ENCODE data around the gene ATXN7L1.

DNA sequence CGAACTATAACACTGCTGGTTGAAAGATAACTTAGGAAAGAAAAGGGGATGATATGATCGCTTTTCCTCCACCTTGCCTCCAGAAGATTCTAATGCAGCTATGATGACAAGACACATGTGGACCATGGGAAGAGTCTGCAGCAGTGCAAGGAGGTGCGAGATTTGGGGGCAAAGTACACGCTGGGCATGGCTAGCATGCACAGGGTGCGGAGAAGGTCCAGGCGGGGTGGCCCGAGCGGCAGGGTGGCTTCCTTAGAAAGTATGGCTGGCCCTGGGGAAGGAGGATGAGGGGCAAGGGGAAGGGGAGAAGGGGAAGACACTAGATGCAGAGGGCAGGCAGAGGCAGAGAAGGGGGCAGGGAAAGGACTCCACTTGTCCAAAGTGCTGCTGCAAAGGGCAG is 15.6 kb downstream of the ATXN7L1 start:
- TF ChIP-seq, protein P1, sequence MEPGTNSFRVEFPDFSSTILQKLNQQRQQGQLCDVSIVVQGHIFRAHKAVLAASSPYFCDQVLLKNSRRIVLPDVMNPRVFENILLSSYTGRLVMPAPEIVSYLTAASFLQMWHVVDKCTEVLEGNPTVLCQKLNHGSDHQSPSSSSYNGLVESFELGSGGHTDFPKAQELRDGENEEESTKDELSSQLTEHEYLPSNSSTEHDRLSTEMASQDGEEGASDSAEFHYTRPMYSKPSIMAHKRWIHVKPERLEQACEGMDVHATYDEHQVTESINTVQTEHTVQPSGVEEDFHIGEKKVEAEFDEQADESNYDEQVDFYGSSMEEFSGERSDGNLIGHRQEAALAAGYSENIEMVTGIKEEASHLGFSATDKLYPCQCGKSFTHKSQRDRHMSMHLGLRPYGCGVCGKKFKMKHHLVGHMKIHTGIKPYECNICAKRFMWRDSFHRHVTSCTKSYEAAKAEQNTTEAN (CRISPR knock-in tag; IDR thresholded peaks at IDR 0.05), result no peak
- no peak for TF ChIP-seq MYBL2 (CRISPR knock-in tag; IDR thresholded peaks at IDR 0.05)
- TF ChIP-seq, protein P2, sequence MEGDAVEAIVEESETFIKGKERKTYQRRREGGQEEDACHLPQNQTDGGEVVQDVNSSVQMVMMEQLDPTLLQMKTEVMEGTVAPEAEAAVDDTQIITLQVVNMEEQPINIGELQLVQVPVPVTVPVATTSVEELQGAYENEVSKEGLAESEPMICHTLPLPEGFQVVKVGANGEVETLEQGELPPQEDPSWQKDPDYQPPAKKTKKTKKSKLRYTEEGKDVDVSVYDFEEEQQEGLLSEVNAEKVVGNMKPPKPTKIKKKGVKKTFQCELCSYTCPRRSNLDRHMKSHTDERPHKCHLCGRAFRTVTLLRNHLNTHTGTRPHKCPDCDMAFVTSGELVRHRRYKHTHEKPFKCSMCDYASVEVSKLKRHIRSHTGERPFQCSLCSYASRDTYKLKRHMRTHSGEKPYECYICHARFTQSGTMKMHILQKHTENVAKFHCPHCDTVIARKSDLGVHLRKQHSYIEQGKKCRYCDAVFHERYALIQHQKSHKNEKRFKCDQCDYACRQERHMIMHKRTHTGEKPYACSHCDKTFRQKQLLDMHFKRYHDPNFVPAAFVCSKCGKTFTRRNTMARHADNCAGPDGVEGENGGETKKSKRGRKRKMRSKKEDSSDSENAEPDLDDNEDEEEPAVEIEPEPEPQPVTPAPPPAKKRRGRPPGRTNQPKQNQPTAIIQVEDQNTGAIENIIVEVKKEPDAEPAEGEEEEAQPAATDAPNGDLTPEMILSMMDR (IDR thresholded peaks at IDR 0.05), result no peak
- TF ChIP-seq, protein P3, sequence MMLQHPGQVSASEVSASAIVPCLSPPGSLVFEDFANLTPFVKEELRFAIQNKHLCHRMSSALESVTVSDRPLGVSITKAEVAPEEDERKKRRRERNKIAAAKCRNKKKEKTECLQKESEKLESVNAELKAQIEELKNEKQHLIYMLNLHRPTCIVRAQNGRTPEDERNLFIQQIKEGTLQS (CRISPR knock-in tag; conservative IDR thresholded peaks at IDR 0.05), result no peak
- TF ChIP-seq SMAD4 (CRISPR knock-in tag; IDR thresholded peaks at IDR 0.05), result no peak
- TF ChIP-seq NR3C1 (CRISPR knock-in tag; conservative IDR thresholded peaks at IDR 0.05; ENCODE audit: low read depth), result no peak
- TF ChIP-seq, protein P4, sequence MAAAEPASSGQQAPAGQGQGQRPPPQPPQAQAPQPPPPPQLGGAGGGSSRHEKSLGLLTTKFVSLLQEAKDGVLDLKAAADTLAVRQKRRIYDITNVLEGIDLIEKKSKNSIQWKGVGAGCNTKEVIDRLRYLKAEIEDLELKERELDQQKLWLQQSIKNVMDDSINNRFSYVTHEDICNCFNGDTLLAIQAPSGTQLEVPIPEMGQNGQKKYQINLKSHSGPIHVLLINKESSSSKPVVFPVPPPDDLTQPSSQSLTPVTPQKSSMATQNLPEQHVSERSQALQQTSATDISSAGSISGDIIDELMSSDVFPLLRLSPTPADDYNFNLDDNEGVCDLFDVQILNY (CRISPR knock-in tag; IDR thresholded peaks at IDR 0.05), result no peak
- TF ChIP-seq, protein P5, sequence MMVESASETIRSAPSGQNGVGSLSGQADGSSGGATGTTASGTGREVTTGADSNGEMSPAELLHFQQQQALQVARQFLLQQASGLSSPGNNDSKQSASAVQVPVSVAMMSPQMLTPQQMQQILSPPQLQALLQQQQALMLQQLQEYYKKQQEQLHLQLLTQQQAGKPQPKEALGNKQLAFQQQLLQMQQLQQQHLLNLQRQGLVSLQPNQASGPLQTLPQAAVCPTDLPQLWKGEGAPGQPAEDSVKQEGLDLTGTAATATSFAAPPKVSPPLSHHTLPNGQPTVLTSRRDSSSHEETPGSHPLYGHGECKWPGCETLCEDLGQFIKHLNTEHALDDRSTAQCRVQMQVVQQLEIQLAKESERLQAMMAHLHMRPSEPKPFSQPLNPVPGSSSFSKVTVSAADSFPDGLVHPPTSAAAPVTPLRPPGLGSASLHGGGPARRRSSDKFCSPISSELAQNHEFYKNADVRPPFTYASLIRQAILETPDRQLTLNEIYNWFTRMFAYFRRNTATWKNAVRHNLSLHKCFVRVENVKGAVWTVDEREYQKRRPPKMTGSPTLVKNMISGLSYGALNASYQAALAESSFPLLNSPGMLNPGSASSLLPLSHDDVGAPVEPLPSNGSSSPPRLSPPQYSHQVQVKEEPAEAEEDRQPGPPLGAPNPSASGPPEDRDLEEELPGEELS (CRISPR knock-in tag; IDR thresholded peaks at IDR 0.05), result no peak
- TF ChIP-seq ESRRA (CRISPR knock-in tag; IDR thresholded peaks at IDR 0.05; ENCODE audit: borderline replicate concordance), result no peak
- TF ChIP-seq, protein P6, sequence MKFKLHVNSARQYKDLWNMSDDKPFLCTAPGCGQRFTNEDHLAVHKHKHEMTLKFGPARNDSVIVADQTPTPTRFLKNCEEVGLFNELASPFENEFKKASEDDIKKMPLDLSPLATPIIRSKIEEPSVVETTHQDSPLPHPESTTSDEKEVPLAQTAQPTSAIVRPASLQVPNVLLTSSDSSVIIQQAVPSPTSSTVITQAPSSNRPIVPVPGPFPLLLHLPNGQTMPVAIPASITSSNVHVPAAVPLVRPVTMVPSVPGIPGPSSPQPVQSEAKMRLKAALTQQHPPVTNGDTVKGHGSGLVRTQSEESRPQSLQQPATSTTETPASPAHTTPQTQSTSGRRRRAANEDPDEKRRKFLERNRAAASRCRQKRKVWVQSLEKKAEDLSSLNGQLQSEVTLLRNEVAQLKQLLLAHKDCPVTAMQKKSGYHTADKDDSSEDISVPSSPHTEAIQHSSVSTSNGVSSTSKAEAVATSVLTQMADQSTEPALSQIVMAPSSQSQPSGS (CRISPR knock-in tag; IDR thresholded peaks at IDR 0.05; ENCODE audit: borderline replicate concordance, low read depth), result no peak
